ENCODE results near the gene C4orf36.

C4orf36 gene

GRCh38 chr4:86840858-86841257 lies 51.4 kb downstream of the C4orf36 start:
- TF ChIP-seq CTCF (IDR thresholded peaks at IDR 0.05; ENCODE audit: control extremely low read depth, extremely low read depth, low read depth, missing control alignments) = no peak
- POLR2A ChIA-PET = no interaction called here
- DNase-seq (ENCODE audit: extremely low spot score) = no peak
- CTCF ChIA-PET = no interaction called here

GRCh38 chr4:86837691-86838503 lies 54.3 kb downstream of the C4orf36 start:
- no peak for TF ChIP-seq CTCF (IDR thresholded peaks at IDR 0.05; ENCODE audit: control extremely low read depth, extremely low read depth, low read depth, missing control alignments)
- CTCF ChIA-PET = no interaction called here
- no peak for DNase-seq (ENCODE audit: extremely low spot score)
- POLR2A ChIA-PET = no interaction called here

- ChIA-PET POLR2A (no interaction called here), CTCF (interaction anchor here (2.7 kb wide), 1 partner anchor 13 kb away, joined by 9 read pairs; the partner anchor contains the start of gene SLC10A6)
- DNase-seq (ENCODE audit: extremely low spot score) = no peak
- no peak for TF ChIP-seq CTCF (IDR thresholded peaks at IDR 0.05; ENCODE audit: control extremely low read depth, extremely low read depth, low read depth, missing control alignments)
Measured at GRCh38 chr4:86835677-86836076, 56.5 kb downstream of the C4orf36 start.

- ChIA-PET CTCF (interaction anchor here (2.7 kb wide), 1 partner anchor 14 kb away, joined by 9 read pairs; the partner anchor contains the start of gene SLC10A6), POLR2A (no interaction called here)
- no peak for TF ChIP-seq CTCF (IDR thresholded peaks at IDR 0.05; ENCODE audit: control extremely low read depth, extremely low read depth, low read depth, missing control alignments)
- no peak for DNase-seq (ENCODE audit: extremely low spot score)
Measured at GRCh38 chr4:86834901-86835300, 57.3 kb downstream of the C4orf36 start.

GRCh38 chr4:86833615-86834014 lies 58.6 kb downstream of the C4orf36 start:
- no peak for TF ChIP-seq CTCF (IDR thresholded peaks at IDR 0.05; ENCODE audit: control extremely low read depth, extremely low read depth, low read depth, missing control alignments)
- ChIA-PET CTCF (interaction anchor here (2.7 kb wide), 1 partner anchor 15 kb away, joined by 9 read pairs; the partner anchor contains the start of gene SLC10A6), POLR2A (no interaction called here)
- no peak for DNase-seq (ENCODE audit: extremely low spot score)

GRCh38 chr4:86831262-86832130 lies 60.7 kb downstream of the C4orf36 start:
- no peak for TF ChIP-seq CTCF (IDR thresholded peaks at IDR 0.05; ENCODE audit: control extremely low read depth, extremely low read depth, low read depth, missing control alignments)
- POLR2A ChIA-PET = no interaction called here
- CTCF ChIA-PET = interaction anchor here (1.1 to 4.7 kb wide), 3 partner anchors 12 to 24 kb away, joined by 4 to 24 read pairs (median 4); no protein-coding TSS in a partner anchor
- DNase-seq (ENCODE audit: extremely low spot score) = no peak

Measured in GM10248 (cell line).